Amniotic stem cell (primary cell): Measurements from ENCODE around the gene POLN.
"Not testable (repeated sequence)": the region's sequence is repeated elsewhere in the genome, so short reads cannot be mapped to it uniquely, and the experiment has no call there.

Source experiments
- DNase-seq: peaks from one replicate; lab custom pipeline; 2025; lab: John Stamatoyannopoulos, UW

The POLN gene

GRCh38 chr4:2163311-2163821, 78.6 kb downstream of the POLN start:
- DNase-seq = no peak

GRCh38 chr4:2161092-2161703, 80.7 kb downstream of the POLN start:
- not testable (repeated sequence) for DNase-seq

GRCh38 chr4:2159931-2160330, 82.0 kb downstream of the POLN start:
- no peak for DNase-seq

- no peak for DNase-seq
Measured at GRCh38 chr4:2155246-2155645, 86.7 kb downstream of the POLN start.

GRCh38 chr4:2154215-2154740, 87.6 kb downstream of the POLN start:
- DNase-seq = no peak

- DNase-seq = no peak
Measured at GRCh38 chr4:2151544-2151943, 90.4 kb downstream of the POLN start.

- DNase-seq = no peak
Measured at GRCh38 chr4:2150076-2150475, 91.8 kb downstream of the POLN start.

GRCh38 chr4:2142630-2143427, 99.1 kb downstream of the POLN start:
- DNase-seq = no peak

- no peak for DNase-seq
Measured at GRCh38 chr4:2141762-2142451, 100.0 kb downstream of the POLN start.

GRCh38 chr4:2141022-2141761, 100.7 kb downstream of the POLN start:
- DNase-seq = no peak

- DNase-seq = no peak
Measured at GRCh38 chr4:2138846-2139500, 102.9 kb downstream of the POLN start.

- no peak for DNase-seq
Measured at GRCh38 chr4:2136726-2137125, 105.2 kb downstream of the POLN start.

- no peak for DNase-seq
Measured at GRCh38 chr4:2135083-2135482, 106.8 kb downstream of the POLN start.

GRCh38 chr4:2132438-2132837, 109.5 kb downstream of the POLN start:
- no peak for DNase-seq

GRCh38 chr4:2127609-2128332, 114.2 kb downstream of the POLN start:
- DNase-seq = no peak

- DNase-seq = no peak
Measured at GRCh38 chr4:2126309-2127043, 115.4 kb downstream of the POLN start.

GRCh38 chr4:2125831-2126230, 116.1 kb downstream of the POLN start:
- no peak for DNase-seq

- DNase-seq = no peak
Measured at GRCh38 chr4:2125023-2125422, 116.9 kb downstream of the POLN start.

- no peak for DNase-seq
Measured at GRCh38 chr4:2116687-2117400, 125.1 kb downstream of the POLN start.
